CD4-positive, alpha-beta T cell treated with Interleukin-17A for 4 hours (primary cell): Measurements from ENCODE around the gene PLVAP.
A peak's percentile ranks its signal among the peaks of the same experiment; 100 is the strongest.
"Not testable (repeated sequence)": the region's sequence is repeated elsewhere in the genome, so short reads cannot be mapped to it uniquely, and the experiment has no call there.

Experiments
- DNase-seq: peaks from one replicate; pipeline ENCODE4 v3.0.0-alpha.2; 2020; ENCODE audit warnings: mixed read lengths

Gene PLVAP

DNA sequence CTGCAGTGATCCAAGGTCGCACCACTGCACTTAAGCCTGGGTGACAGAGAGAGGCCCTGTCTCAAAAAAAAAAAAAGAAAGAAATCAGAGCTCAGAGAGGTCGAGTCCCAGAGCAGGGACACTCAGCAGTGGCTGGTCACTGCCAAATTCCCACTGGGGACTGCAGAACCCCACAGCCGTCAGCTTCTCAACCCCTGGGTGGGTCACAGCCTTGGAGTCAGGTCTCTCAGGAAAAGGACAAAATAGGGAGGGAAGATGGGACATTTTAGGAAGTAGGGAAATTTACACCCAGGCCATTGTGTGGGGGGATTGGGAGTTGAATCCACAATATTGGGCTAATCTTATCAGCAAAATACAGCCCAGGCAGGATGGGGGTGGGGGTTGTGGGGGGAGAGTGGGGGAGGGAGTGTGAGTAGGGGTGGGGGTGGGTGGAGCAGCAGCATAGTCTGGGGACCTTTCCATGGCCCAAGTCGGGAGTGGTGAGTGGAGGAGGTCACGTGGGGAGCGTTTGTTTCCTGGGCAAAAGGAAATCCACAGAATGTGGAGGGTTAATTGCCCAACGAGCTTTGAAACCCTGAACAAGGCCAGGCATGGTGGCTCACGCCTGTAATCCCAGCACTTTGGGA lies 21.9 kb upstream of the PLVAP start:
- DNase-seq, result no peak

DNA sequence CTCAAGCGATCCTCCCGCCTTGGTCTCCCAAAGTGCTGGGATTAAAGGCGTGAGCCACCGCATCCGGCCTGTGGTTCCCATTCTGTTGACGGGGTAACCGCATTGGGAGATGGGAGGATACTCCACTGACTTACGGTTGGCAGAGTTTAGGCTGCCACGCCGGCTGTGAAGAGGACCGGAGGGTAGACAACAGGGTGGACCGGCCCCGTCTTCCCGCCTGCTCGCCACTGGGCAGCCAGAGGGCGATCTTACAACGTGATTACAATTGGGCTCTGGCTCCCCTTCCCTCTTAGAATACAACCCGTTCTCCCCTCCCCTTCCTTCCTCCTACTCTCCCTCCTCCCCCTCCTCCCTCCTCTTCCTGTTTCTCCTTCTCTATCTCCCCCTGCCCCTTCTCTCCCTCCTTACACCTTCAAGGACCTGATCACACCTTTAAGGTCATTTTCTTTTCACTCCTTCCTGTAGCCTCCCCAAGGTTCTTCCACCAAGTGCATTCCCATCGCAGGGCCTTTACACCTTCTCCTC lies 17.8 kb upstream of the PLVAP start:
- DNase-seq, result peak; percentile 87

DNA sequence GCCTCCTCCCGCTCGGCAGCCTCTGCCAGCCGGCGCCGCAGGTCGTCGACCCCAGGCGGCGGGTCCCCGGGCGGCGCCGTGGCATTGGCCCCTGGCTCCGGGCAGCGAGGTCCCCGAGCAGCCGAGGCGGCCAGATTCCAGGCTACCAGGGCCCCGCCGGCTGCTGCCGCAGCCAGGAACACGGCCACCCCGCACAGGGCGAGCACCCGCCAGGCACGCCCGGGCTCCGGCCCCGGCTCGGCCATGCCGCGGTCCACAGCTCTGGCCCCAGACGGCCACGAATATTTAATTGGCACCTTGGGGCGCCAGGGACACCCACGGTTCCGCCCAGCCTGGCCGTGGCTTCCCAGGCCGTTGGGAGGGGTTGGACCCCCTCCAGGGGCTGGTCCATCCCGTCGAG lies 16.8 kb upstream of the PLVAP start, which contains the start of gene CCDC194:
Gene CCDC194 (minus strand): TSS at position 283 of the 400 bp plus-strand sequence. CDS start 38 bp downstream, at position 245.
- no peak for DNase-seq

DNA sequence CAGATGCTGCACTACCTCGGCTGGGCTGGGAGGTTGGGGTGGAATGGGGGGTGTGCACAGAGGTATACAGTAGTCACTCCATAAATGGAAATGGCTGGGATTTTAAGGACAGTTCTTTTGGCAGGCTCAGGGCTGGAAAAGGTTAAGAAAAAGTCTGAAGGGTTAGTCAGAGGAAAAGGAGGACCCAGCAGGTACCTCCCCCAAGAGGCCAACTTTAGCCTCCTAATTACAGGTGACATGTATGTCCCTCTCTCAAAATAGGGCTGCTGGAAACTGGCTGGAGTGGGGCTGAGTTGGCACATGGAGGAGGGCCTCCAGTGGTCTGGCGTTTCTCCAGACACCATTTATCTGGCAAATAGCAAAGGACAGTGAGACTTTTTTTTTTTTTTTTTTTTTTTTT lies 15.9 kb upstream of the PLVAP start:
- DNase-seq, result no peak

- no peak for DNase-seq
These were observed 14.4 kb upstream of the PLVAP start for GRCh38 chr19:17391371-17392151.

DNA sequence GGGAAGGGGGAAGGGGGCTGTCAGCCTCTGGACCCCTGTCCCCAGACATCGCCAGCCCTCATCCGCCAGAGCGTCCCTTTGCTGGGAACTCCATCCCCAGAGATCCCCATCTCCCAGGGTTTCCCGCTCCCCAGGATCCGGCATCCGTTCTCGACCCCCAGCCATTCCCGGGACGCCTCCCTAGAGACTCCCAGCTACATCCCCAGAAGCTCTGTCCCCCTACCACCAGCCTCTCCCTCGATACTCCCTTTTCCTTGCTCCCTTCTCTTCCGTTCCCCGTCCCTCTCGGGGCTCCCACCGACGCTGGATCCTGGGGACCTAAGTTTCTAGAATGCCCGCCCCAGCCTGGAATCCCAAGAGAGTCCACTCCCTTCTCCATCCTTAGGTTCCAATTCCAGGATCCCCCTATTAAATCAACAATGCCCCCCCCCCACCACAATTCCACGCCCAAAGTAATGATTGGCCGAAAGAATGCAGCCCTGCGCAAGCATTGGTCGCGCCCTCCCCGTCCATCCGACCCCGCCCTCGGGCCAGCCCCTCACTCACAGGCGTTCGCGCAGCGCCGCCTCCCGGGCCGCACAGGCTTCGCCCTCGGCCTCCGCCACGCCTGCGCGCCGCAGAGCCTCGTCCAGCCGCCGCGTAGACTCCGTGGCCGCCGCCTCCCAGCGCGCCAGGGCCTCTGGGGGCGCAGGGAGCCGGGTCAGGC lies 13.7 kb upstream of the PLVAP start:
- DNase-seq, result peak; percentile 96

- peak; percentile 33 for DNase-seq
These were observed 13.0 kb upstream of the PLVAP start for GRCh38 chr19:17389957-17390664.

DNA sequence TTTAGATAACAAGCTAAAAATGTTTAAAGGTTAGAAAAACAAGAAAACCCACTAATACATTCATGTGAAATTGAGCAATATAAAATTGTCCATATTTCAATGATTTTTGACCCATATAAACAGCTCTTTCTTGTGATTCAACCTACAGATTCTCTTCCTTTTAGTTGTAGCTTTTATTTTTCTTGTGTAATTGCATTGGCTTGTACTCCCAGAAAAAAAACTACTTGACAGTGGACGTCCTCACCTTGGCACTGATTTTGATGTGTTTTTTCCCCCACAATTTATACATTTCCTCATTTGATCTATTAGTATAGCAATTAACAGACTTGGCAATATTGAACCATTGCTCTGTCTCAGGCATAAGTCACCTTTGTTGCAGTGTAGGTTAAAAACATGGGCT lies 12.1 kb upstream of the PLVAP start:
- no peak for DNase-seq

GRCh38 chr19:17385878-17386611 lies 8.9 kb upstream of the PLVAP start:
- DNase-seq, result peak; percentile 79

DNA sequence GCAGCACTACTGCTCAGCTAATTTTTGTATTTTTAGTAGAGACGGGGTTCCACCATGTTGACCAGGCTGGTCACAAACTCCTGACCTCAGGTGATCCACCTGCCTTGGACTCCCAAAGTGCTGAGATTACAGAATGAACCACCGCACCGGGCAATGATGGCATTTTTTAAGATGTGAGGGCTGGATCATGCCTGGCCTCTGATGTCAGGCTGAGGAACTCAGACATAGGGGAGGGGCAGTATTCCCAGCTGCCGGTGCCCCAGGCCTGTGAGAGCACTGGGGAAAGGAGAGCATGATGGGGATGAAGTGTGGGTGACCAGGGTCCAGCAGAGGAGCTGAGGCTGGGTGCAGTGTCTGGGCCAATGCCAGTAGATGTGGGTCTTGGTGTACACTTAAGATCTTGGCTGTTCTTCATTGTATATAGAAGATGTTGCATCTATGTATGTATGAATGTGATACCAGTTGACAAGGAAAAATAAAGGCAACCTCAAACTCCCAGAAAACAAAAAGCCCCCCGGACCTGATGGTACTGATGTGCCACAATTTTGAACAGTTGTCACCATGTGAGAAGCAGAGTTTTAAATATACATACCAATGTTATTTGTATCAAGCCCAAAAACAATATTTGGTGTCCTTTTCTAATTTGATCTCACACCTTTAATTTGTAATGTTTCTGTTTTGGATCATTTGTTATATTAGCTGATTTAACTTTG lies 3.4 kb upstream of the PLVAP start:
- DNase-seq, result no peak

- no peak for DNase-seq
These were observed 2.1 kb upstream of the PLVAP start for GRCh38 chr19:17379221-17379631.

DNA sequence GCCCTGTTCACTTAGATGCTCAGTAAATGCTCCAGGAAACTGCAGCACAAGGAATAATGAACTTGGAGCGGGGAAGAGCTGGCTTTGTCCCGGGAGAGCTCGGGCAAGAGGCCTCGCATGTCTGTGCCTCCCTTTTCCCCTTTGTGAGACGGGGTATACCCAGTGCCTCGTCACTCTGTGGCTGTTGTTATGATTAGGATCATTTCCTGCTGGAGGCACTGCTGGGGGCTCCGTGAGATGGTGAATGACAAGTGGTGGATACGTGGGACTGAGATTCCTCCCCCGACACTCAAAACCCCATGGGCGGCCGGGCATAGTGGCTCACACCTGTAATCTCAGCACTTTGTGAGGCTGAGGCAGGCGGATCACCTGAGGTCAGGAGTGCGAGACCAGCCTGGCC lies 1.1 kb upstream of the PLVAP start:
- DNase-seq, result no peak

DNA sequence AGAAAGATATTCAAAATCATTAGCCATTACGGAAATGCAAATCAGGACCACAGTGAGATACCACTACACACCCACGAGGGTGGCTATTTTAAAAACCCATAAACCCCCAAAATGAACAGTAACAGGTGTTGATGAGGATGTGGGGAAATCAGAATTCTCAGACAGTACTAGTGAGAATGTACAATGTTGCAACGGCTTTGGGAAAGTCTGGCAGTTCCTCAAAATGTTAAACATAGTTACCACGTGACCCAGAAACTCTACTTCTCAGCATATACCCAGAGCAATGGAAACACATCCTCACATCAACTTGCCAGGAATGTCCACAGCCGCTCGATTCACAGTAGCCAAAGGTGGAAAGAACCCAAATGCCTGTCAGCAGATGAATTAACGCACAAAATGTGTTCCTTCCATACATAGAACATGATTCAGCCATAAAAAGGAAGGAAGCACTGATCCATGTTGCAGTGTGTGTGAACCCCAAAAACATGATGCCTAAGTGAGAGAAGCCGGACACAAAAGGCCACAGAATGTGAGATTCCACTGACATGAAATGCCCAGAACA lies 7.0 kb downstream of the PLVAP start:
- no peak for DNase-seq

DNA sequence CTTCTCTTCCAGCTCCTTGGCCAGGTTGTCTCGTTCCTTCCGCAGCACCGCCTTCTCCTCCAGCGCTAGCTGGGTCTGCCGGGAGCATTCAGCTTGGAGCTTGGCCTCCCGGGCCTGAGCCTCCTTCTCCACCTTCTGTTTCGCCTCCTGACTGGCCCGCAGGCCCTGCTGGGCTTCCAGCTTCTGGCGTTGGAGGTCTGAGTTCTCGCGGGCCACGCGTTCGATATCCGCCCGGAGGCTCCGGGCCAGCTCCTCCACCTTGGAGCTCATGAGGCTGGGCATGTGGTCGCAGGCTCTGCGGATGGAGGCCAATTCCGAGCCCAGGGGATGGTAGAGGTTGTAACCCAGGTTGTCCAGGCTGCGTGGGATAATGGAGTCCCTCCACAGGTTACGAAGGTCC lies 11.8 kb downstream of the PLVAP start:
- DNase-seq, result no peak

GRCh38 chr19:17363852-17364605 lies 13.1 kb downstream of the PLVAP start:
- DNase-seq, result not testable (repeated sequence)

DNA sequence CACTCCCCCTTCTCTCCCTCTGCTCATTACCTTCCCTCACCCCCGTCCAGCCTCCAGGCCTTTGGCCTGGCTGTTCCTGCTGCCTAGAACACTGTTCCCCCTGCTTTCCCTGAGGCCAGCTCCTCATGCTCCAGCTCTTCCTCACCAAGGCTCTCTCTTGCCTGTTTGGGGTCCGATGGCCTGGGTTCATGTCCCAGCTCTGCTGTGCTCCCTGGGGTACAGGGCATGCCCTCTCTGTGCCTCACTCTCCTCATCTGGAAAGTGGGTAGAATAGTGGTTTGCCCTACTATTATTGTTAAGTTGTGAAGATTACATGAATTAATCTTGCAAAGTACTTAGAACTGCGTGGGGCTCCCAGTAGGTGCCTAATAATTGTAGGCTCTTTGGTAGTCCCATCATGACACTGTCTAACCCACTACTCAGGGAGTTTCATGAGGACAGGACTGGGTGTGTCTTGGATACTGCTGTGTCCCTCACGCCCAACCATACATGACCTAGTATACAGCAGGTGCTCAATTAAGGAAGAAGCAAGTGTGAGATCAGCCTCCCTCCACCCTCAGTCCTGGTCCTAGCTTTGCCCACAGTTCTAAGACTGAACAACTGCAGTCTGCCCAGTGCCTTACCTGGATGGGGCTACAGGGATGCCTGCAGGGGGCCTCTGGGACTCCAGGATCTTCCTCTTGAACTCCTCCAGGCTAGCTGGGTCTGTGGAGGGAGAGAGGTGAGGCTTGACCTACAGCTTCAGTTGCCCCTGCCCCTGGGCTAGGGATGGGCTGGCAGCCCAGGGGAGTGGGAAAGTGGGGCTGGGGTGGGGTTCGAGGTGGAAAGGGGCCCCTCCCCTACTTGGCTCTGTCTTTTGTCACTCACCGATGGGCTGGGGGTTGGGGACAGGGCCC lies 17.0 kb downstream of the PLVAP start:
- no peak for DNase-seq

DNA sequence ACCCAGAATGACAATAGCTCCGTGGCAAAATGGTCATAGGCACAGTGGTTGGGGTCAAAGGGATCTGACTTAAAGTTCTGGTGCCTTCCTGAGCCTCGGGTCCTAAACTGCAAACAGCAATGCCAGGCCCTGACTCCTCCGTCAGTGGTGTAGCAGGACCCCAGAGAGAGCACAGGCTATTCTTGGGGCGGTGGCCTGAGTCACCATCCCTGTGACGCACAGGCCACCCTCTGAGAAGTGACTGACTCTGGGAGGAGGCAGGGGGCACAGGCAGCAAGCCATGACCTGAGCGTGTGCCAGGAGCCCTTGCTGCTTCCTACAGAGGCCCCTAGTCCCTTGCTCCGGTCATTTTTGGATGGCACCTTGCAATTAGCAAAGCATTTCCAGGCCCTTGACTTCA lies 18.7 kb downstream of the PLVAP start:
- no peak for DNase-seq

- DNase-seq, result no peak
These were observed 19.4 kb downstream of the PLVAP start for GRCh38 chr19:17357724-17358123.

GRCh38 chr19:17357078-17357666 lies 20.0 kb downstream of the PLVAP start:
- no peak for DNase-seq
